SK-N-SH (cell line): Measurements from ENCODE around the gene PCLO. TPM values are rescaled to one million over a fixed set of nuclear protein-coding genes. Genes with fewer than 3 reads are reported as not detected.

Source experiments
- CTCF ChIA-PET: fragments of 300-600, 350-600 bp; formaldehyde crosslinking; extraction: SDS; loops from one replicate; lab custom pipeline; 2021; lab: Yijun Ruan, JAX
- POLR2A ChIA-PET: fragments of 350-600 bp; sonication (Branson Sonifier 250); formaldehyde crosslinking; extraction: SDS; loops from one replicate; lab custom pipeline; 2020; ENCODE audit warnings: antibody characterized with exemption, inconsistent platforms; lab: Yijun Ruan, JAX
- DNase-seq: peaks from one replicate; pipeline ENCODE4 v3.0.0; 2012
- H2AFZ ChIP-seq: fragments of 200-600 bp; sonication (generic); 2 replicates; pipeline ENCODE4 v1.8.1; 2016; ENCODE audit warnings: antibody characterized with exemption, mild to moderate bottlenecking, low read depth
- H3F3A ChIP-seq: fragments of 200-600 bp; sonication (generic); replicated peaks from 2 replicates; pipeline ENCODE3; 2016; ENCODE audit warnings: antibody characterized with exemption, mild to moderate bottlenecking; ENCODE audit not compliant: insufficient read depth
- H3K27ac ChIP-seq, 2 experiments: fragments of 200-500 bp in 1 of 2; fragments of 200-600 bp in 1 of 2; sonication (Bioruptor generic) in 1 of 2; sonication (generic), shearing (Covaris generic) in 1 of 2; 2 replicates each; pipeline versions ENCODE4 v1.5.1 to v1.6.1; 2014 to 2016; ENCODE audit warnings: low read depth in 2 of 2, inconsistent platforms in 1 of 2, low read length in 1 of 2, mild to moderate bottlenecking in 1 of 2, mixed read lengths in 1 of 2
- H3K27me3 ChIP-seq: fragments of 200-600 bp; sonication (generic), shearing (Covaris generic); 2 replicates; pipeline ENCODE4 v1.6.1; 2016; ENCODE audit warnings: mixed run types; ENCODE audit not compliant: insufficient read depth
- H3K36me3 ChIP-seq, 2 experiments: fragments of 200-500 bp in 1 of 2; fragments of 200-600 bp in 1 of 2; sonication (Bioruptor generic) in 1 of 2; sonication (generic) in 1 of 2; replicated peaks in 1 of 2; 2 replicates each; pipeline versions ENCODE3 to v1.5.1; 2014 to 2016; ENCODE audit warnings: low read length in 1 of 2, mild to moderate bottlenecking in 1 of 2; ENCODE audit not compliant: insufficient read depth in 2 of 2, control insufficient read depth in 1 of 2
- H3K4me1 ChIP-seq, 2 experiments: fragments of 200-500 bp in 1 of 2; fragments of 200-600 bp in 1 of 2; sonication (Bioruptor generic) in 1 of 2; sonication (generic), shearing (Covaris generic) in 1 of 2; 2 replicates each; pipeline versions ENCODE4 v1.5.1 to v1.6.1; 2014 to 2016; ENCODE audit warnings: low read depth in 1 of 2, low read length in 1 of 2, mixed run types in 1 of 2; ENCODE audit not compliant: insufficient read depth in 2 of 2, control insufficient read depth in 1 of 2
- H3K4me2 ChIP-seq: fragments of 200-600 bp; sonication (generic), shearing (Covaris generic); 2 replicates; pipeline ENCODE4 v1.6.1; 2017; ENCODE audit warnings: mixed run types
- H3K4me3 ChIP-seq, 2 experiments: fragments of 200-500 bp in 1 of 2; fragments of 200-600 bp in 1 of 2; sonication (Bioruptor generic) in 1 of 2; sonication (generic), shearing (Covaris generic) in 1 of 2; 2 replicates each; pipeline versions ENCODE4 v1.5.1 to v1.8.1; 2014 to 2016; ENCODE audit warnings: low read depth in 2 of 2, inconsistent platforms in 1 of 2, low read length in 1 of 2, mild to moderate bottlenecking in 1 of 2, mixed read lengths in 1 of 2, moderate library complexity in 1 of 2
- H3K79me2 ChIP-seq: fragments of 200-600 bp; sonication (generic); 2 replicates; pipeline ENCODE4 v1.8.1; 2017; ENCODE audit warnings: mild to moderate bottlenecking; ENCODE audit not compliant: insufficient read depth
- H3K9ac ChIP-seq: fragments of 200-600 bp; sonication (generic); 2 replicates; pipeline ENCODE4 v1.6.1; 2017; ENCODE audit warnings: mixed run types
- H3K9me2 ChIP-seq: fragments of 200-600 bp; sonication (generic); 2 replicates; pipeline ENCODE4 v1.6.1; 2017; ENCODE audit warnings: mixed run types
- H3K9me3 ChIP-seq: fragments of 200-600 bp; sonication (generic); 2 replicates; pipeline ENCODE4 v1.6.1; 2017; ENCODE audit warnings: mixed run types, mild to moderate bottlenecking, moderate library complexity
- H4K20me1 ChIP-seq: fragments of 200-600 bp; sonication (generic); 2 replicates; pipeline ENCODE4 v1.6.1; 2017; ENCODE audit warnings: mild to moderate bottlenecking, mixed run types; ENCODE audit not compliant: insufficient read depth
- CHD2 ChIP-seq: fragments of 150-350 bp; IDR thresholded peaks from 2 replicates; pipeline ENCODE4 v1.6.1; 2018; ENCODE audit warnings: low read length; ENCODE audit not compliant: partially characterized antibody
- ELF1 ChIP-seq: IDR thresholded peaks from 2 replicates; pipeline ENCODE4 v1.4.0; 2012
- EP300 ChIP-seq, 2 experiments: IDR thresholded peaks; 2 replicates each; pipeline versions ENCODE4 v1.4.0 to v1.6.1; 2012; ENCODE audit warnings: borderline replicate concordance in 1 of 2, low read depth in 1 of 2, low read length in 1 of 2
- EZH2phosphoT487 ChIP-seq: fragments of 200-600 bp; sonication (generic); IDR thresholded peaks from 2 replicates; pipeline ENCODE4 v1.6.1; 2017; ENCODE audit warnings: low read depth, mixed run types, mild to moderate bottlenecking, antibody characterized with exemption, moderate library complexity, borderline replicate concordance
- FOSL2 ChIP-seq: IDR thresholded peaks from 2 replicates; pipeline ENCODE4 v1.4.0; 2012; ENCODE audit warnings: low read depth, mild to moderate bottlenecking, moderate library complexity, borderline replicate concordance
- JUND ChIP-seq: IDR thresholded peaks from 2 replicates; pipeline ENCODE4 v1.4.0; 2012
- POLR2AphosphoS5 ChIP-seq: IDR thresholded peaks from 2 replicates; pipeline ENCODE4 v1.6.1; 2012; ENCODE audit warnings: low read depth, low read length
- RCOR1 ChIP-seq: fragments of 150-350 bp; IDR thresholded peaks from 2 replicates; pipeline ENCODE4 v1.6.1; 2017; ENCODE audit warnings: antibody characterized with exemption, low read length
- RFX5 ChIP-seq: IDR thresholded peaks from 2 replicates; pipeline ENCODE4 v1.6.1; 2012; ENCODE audit warnings: mild to moderate bottlenecking, improper control_type of control experiment, low read length
- SIN3A ChIP-seq: IDR thresholded peaks from 2 replicates; pipeline ENCODE4 v1.6.1; 2012; ENCODE audit warnings: low read depth, mild to moderate bottlenecking, low read length, moderate library complexity, borderline replicate concordance
- SMC3 ChIP-seq: IDR thresholded peaks from 2 replicates; pipeline ENCODE4 v1.6.1; 2012; ENCODE audit warnings: low read depth, low read length, improper control_type of control experiment
- TAF1 ChIP-seq: IDR thresholded peaks from 2 replicates; pipeline ENCODE4 v1.6.1; 2012; ENCODE audit warnings: low read depth, mild to moderate bottlenecking, low read length, moderate library complexity, borderline replicate concordance
- YY1 ChIP-seq: IDR thresholded peaks from 2 replicates; pipeline ENCODE4 v1.4.0; 2012; ENCODE audit warnings: low read depth, mild to moderate bottlenecking
- WGBS: methylation state at CpG from one replicate; pipeline ENCODE4 v1.1.6; 2017; ENCODE audit warnings: low lambda C conversion rate; 5-methylcytosine and 5-hydroxymethylcytosine counted together
- polyA plus RNA-seq, 3 experiments: library from polyadenylated mRNA; depleted of rRNA; stranded (reverse); fragments of >200 nt; gene quantifications; 2 replicates each; pipeline ENCODE4 v1.2.3, GENCODE V29; 2012
- TF ChIP-seq, protein P1 (sequence below): fragments of 200-600 bp; sonication (generic); IDR thresholded peaks from 2 replicates; pipeline ENCODE4 v1.6.1; 2017; ENCODE audit warnings: antibody characterized with exemption, mild to moderate bottlenecking, moderate library complexity
- TF ChIP-seq, protein P2 (sequence below): IDR thresholded peaks from 2 replicates; pipeline ENCODE4 v1.4.0; 2012; ENCODE audit warnings: low read depth, borderline replicate concordance
- TF ChIP-seq, protein P3 (sequence below): fragments of 150-350 bp; IDR thresholded peaks from 2 replicates; pipeline ENCODE4 v1.6.1; 2017; ENCODE audit warnings: antibody characterized with exemption, low read length, low read depth, borderline replicate concordance

The PCLO gene
- polyA plus RNA-seq, 1 of the 3 experiments (the other 2 are of a cell fraction) = 0.51 TPM

DNA sequence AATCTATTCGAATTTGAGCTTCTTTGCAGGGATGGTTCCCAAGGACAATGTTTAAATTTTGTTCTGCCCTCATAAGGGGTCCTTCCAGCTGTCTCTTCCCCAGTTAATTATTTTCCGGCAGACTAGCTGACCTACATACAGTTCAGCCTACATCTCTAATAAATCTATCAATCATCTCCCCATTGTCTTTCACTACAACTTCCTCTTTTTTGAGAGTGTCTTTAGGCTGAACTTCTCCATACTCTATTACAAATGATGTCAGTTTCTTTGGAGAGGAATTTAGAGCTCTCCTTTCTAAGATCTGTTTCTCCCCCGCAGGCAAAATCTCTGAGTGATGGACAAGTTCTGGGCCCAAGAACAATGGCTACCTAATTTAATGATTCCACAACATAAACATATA, 122.2 kb downstream of the PCLO start:
- Histone ChIP-seq H3K9ac (no peak overlapping the region), H3K4me1 (no peaks in the 10 kb centered on the region; a peak in 1 of 4 replicates), H2AFZ (no peak overlapping the region), H3K27ac (no peak overlapping the region), H3K9me3 (no peaks in the 10 kb centered on the region), H4K20me1 (no peaks in the 10 kb centered on the region), H3K36me3 (no peaks in the 10 kb centered on the region), H3K4me3 (no peak overlapping the region), H3F3A (no peaks in the 10 kb centered on the region), H3K9me2 (no peaks in the 10 kb centered on the region), H3K79me2 (no peaks in the 10 kb centered on the region), H3K27me3 (no peaks in the 10 kb centered on the region), H3K4me2 (no peak overlapping the region)
- TF ChIP-seq TAF1 (no peak), SMC3 (no peak), RFX5 (no peak), POLR2AphosphoS5 (no peak), YY1 (no peak), FOSL2 (no peak), EP300 (IDR thresholded peaks at IDR 0.05; ENCODE audit: borderline replicate concordance in 1 of 2, low read depth in 1 of 2, low read length in 1 of 2) (no peak)
- TF ChIP-seq, protein P1, sequence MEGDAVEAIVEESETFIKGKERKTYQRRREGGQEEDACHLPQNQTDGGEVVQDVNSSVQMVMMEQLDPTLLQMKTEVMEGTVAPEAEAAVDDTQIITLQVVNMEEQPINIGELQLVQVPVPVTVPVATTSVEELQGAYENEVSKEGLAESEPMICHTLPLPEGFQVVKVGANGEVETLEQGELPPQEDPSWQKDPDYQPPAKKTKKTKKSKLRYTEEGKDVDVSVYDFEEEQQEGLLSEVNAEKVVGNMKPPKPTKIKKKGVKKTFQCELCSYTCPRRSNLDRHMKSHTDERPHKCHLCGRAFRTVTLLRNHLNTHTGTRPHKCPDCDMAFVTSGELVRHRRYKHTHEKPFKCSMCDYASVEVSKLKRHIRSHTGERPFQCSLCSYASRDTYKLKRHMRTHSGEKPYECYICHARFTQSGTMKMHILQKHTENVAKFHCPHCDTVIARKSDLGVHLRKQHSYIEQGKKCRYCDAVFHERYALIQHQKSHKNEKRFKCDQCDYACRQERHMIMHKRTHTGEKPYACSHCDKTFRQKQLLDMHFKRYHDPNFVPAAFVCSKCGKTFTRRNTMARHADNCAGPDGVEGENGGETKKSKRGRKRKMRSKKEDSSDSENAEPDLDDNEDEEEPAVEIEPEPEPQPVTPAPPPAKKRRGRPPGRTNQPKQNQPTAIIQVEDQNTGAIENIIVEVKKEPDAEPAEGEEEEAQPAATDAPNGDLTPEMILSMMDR = no peak
- 68% methylated on average over 3 of the region's 3 CpGs for WGBS
- ChIA-PET CTCF (interaction anchor here (0.6 to 1.2 kb wide), 3 partner anchors 10 to 734 kb away, joined by 3 read pairs; no protein-coding TSS in a partner anchor), POLR2A (no interaction called here)
- DNase-seq = no peak

DNA sequence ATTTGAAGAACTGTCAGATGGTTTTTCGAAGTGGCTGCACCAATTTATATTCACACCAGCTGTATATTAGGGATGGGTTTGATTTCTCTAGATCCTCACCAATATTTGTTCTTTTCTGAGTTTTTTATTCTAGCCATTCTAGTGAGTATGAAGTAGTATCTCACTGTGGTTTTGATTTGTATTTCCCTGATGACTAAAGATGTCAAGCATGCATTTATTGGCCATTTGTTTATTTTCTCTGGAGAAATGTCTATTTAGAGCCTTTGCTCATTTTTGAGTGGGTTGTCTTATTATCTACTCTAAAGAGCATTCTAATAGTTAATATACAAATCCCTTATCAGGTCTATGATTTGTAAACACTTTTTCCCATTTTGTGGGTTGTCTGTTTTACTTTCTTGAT, 123.9 kb downstream of the PCLO start:
- Histone ChIP-seq H3K79me2 (no peaks in the 10 kb centered on the region), H3F3A (no peaks in the 10 kb centered on the region), H3K9me2 (no peaks in the 10 kb centered on the region), H4K20me1 (no peaks in the 10 kb centered on the region), H3K4me3 (no peak overlapping the region), H3K27ac (no peak overlapping the region), H3K9me3 (no peaks in the 10 kb centered on the region), H3K27me3 (no peaks in the 10 kb centered on the region), H3K36me3 (no peaks in the 10 kb centered on the region), H3K4me2 (no peak overlapping the region), H2AFZ (no peak overlapping the region), H3K4me1 (no peaks in the 10 kb centered on the region; a peak in 1 of 4 replicates), H3K9ac (no peak overlapping the region)
- DNase-seq = no peak
- TF ChIP-seq EZH2phosphoT487 = no peak
- no peak for TF ChIP-seq RCOR1
- TF ChIP-seq, protein P2, sequence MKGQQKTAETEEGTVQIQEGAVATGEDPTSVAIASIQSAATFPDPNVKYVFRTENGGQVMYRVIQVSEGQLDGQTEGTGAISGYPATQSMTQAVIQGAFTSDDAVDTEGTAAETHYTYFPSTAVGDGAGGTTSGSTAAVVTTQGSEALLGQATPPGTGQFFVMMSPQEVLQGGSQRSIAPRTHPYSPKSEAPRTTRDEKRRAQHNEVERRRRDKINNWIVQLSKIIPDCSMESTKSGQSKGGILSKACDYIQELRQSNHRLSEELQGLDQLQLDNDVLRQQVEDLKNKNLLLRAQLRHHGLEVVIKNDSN = no peak
- TF ChIP-seq TAF1 = no peak
- no peak for TF ChIP-seq JUND
- TF ChIP-seq ELF1 = no peak
- TF ChIP-seq FOSL2 = no peak
- TF ChIP-seq, protein P3, sequence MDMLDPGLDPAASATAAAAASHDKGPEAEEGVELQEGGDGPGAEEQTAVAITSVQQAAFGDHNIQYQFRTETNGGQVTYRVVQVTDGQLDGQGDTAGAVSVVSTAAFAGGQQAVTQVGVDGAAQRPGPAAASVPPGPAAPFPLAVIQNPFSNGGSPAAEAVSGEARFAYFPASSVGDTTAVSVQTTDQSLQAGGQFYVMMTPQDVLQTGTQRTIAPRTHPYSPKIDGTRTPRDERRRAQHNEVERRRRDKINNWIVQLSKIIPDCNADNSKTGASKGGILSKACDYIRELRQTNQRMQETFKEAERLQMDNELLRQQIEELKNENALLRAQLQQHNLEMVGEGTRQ = no peak
- TF ChIP-seq SIN3A = no peak
- no peak for TF ChIP-seq CHD2
- CTCF ChIA-PET = interaction anchor here (0.6 to 1.0 kb wide), 4 partner anchors 15 to 229 kb away, joined by 3 read pairs; no protein-coding TSS in a partner anchor
- whole genome bisulfite sequencing = 43% methylated on average over 1 of the region's 1 CpG
- POLR2A ChIA-PET = no interaction called here
